HCT116 (cell line): ENCODE results near the gene PCCA.

Source experiments
- EGR1 ChIP-seq: IDR thresholded peaks from 2 replicates; pipeline ENCODE4 v1.6.1; 2012; ENCODE audit warnings: low read depth
- FOSL1 ChIP-seq: IDR thresholded peaks from 2 replicates; pipeline ENCODE4 v1.6.1; 2012; ENCODE audit warnings: low read depth
- JUND ChIP-seq: IDR thresholded peaks from 2 replicates; pipeline ENCODE4 v1.6.1; 2012
- POLR2A ChIP-seq: IDR thresholded peaks from 2 replicates; pipeline ENCODE4 v1.7.0; 2011; ENCODE audit warnings: borderline replicate concordance; ENCODE audit not compliant: insufficient read depth, insufficient read length; ENCODE audit errors: extremely low read depth
- RAD21 ChIP-seq: IDR thresholded peaks from 2 replicates; pipeline ENCODE4 v1.6.1; 2012; ENCODE audit warnings: low read depth, mild to moderate bottlenecking
- SP1 ChIP-seq: IDR thresholded peaks from 2 replicates; pipeline ENCODE4 v1.6.1; 2012; ENCODE audit warnings: low read depth
- YY1 ChIP-seq: IDR thresholded peaks from 2 replicates; pipeline ENCODE4 v1.6.1; 2011; ENCODE audit warnings: low read length, low read depth, moderate library complexity, mild to moderate bottlenecking; ENCODE audit not compliant: insufficient replicate concordance; ENCODE audit errors: extremely low read depth
- ZNF274 ChIP-seq: fragments of 200-500 bp; sonication (Bioruptor generic); IDR thresholded peaks from 2 replicates; pipeline ENCODE4 v1.6.1; 2014; ENCODE audit warnings: mild to moderate bottlenecking, low read depth, low read length, inconsistent platforms
- TF ChIP-seq, protein P1 (sequence below), 3 experiments: fragments of 200-600 bp in 1 of 3; sonication (generic) in 1 of 3; IDR thresholded peaks in 2 of 3; conservative IDR thresholded peaks in 1 of 3; 2 replicates each; pipeline ENCODE4 v1.5.1; 2012 to 2017; ENCODE audit warnings: low read depth in 2 of 3, low read length in 2 of 3, antibody characterized with exemption in 1 of 3, borderline replicate concordance in 1 of 3, control low read depth in 1 of 3, mild to moderate bottlenecking in 1 of 3, mixed read lengths in 1 of 3, mixed run types in 1 of 3, moderate library complexity in 1 of 3; ENCODE audit not compliant: insufficient read depth in 1 of 3
- TF ChIP-seq, protein P2 (sequence below): IDR thresholded peaks from 2 replicates; pipeline ENCODE4 v1.6.1; 2012; ENCODE audit warnings: low read depth
- TF ChIP-seq, protein P3 (sequence below): IDR thresholded peaks from 2 replicates; pipeline ENCODE4 v1.6.1; 2012
- TF ChIP-seq, protein P4 (sequence below): IDR thresholded peaks from 2 replicates; pipeline ENCODE4 v1.6.1; 2012

DNA sequence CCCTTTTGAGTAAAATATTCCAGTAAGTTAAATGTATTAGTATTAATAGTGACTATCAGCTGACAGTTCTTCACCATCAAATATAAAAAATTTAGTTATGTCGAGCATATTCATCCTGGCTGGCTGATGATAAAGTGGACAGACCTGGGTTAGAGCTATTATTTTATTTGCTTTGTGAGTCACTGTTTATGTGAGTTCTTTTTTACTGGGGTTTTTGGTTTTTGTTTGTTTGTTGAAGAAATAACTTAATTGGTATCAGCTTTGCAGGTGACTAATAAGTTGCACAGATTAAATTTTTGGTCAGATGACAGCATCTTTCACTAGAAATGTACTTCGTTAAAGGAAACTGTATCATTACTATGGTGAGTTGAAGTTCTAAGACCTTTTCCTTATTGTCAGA lies 275.0 kb downstream of the PCCA start:
- TF ChIP-seq JUND (0 out of 2 replicates have a peak, but pooled peaks have one; percentile 9), POLR2A (no peak), SP1 (peak; percentile 15; the same call in 1 of the 2 replicates), EGR1 (no peak), YY1 (no peak), FOSL1 (peak; percentile 34; the same call in 1 of the 2 replicates), RAD21 (no peak), ZNF274 (no peak)
- TF ChIP-seq, protein P1, sequence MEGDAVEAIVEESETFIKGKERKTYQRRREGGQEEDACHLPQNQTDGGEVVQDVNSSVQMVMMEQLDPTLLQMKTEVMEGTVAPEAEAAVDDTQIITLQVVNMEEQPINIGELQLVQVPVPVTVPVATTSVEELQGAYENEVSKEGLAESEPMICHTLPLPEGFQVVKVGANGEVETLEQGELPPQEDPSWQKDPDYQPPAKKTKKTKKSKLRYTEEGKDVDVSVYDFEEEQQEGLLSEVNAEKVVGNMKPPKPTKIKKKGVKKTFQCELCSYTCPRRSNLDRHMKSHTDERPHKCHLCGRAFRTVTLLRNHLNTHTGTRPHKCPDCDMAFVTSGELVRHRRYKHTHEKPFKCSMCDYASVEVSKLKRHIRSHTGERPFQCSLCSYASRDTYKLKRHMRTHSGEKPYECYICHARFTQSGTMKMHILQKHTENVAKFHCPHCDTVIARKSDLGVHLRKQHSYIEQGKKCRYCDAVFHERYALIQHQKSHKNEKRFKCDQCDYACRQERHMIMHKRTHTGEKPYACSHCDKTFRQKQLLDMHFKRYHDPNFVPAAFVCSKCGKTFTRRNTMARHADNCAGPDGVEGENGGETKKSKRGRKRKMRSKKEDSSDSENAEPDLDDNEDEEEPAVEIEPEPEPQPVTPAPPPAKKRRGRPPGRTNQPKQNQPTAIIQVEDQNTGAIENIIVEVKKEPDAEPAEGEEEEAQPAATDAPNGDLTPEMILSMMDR (IDR thresholded peaks at IDR 0.05 in 2 of 3, conservative IDR thresholded peaks at IDR 0.05 in 1 of 3; ENCODE audit: borderline replicate concordance in 1 of 3, insufficient read depth in 1 of 3, low read depth in 2 of 3, low read length in 2 of 3) = no peak
- TF ChIP-seq, protein P2, sequence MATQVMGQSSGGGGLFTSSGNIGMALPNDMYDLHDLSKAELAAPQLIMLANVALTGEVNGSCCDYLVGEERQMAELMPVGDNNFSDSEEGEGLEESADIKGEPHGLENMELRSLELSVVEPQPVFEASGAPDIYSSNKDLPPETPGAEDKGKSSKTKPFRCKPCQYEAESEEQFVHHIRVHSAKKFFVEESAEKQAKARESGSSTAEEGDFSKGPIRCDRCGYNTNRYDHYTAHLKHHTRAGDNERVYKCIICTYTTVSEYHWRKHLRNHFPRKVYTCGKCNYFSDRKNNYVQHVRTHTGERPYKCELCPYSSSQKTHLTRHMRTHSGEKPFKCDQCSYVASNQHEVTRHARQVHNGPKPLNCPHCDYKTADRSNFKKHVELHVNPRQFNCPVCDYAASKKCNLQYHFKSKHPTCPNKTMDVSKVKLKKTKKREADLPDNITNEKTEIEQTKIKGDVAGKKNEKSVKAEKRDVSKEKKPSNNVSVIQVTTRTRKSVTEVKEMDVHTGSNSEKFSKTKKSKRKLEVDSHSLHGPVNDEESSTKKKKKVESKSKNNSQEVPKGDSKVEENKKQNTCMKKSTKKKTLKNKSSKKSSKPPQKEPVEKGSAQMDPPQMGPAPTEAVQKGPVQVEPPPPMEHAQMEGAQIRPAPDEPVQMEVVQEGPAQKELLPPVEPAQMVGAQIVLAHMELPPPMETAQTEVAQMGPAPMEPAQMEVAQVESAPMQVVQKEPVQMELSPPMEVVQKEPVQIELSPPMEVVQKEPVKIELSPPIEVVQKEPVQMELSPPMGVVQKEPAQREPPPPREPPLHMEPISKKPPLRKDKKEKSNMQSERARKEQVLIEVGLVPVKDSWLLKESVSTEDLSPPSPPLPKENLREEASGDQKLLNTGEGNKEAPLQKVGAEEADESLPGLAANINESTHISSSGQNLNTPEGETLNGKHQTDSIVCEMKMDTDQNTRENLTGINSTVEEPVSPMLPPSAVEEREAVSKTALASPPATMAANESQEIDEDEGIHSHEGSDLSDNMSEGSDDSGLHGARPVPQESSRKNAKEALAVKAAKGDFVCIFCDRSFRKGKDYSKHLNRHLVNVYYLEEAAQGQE = no peak
- TF ChIP-seq, protein P3, sequence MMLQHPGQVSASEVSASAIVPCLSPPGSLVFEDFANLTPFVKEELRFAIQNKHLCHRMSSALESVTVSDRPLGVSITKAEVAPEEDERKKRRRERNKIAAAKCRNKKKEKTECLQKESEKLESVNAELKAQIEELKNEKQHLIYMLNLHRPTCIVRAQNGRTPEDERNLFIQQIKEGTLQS = no peak
- TF ChIP-seq, protein P4, sequence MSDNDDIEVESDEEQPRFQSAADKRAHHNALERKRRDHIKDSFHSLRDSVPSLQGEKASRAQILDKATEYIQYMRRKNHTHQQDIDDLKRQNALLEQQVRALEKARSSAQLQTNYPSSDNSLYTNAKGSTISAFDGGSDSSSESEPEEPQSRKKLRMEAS = no peak
